Measurements from ENCODE around the gene TRMU. TPM values are rescaled to one million over a fixed set of nuclear protein-coding genes. Genes with fewer than 3 reads are reported as not detected.

The TRMU gene
- total RNA-seq, 1 experiment from 2014 or later = 48.8 TPM

DNA sequence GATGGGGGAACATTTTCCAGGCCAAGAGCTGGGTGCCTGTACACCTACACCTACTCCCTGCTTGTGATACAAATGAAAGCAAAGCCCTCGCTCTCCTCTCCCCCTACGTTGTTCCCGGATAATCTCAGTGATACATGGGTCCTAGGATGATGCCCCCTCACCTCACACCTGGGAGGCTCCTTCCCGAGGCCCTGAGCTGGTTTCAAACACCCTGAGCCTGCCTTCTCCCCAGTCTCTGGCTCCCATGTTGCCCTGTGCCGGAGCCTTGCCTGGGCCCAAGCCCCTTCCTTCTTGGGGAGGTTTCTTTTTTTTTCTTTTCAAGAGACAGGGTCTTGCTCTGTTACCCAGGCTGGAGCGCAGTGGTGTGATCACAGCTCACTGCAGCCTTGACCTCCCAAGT lies 23.3 kb downstream of the TRMU start:
- no peaks in the 10 kb centered on the region for H3K27me3 ChIP-seq (ENCODE audit: control insufficient read depth, insufficient read depth, low read length)
- no TSS peak for BruUV-seq (replicated peaks)
- in situ Hi-C loops (cut with HindIII; ENCODE audit: low pct_unique_long_range_greater_than_20kb, low sequenced_read_pairs) = no loop called here
- DNase-seq (ENCODE audit: low read depth, low spot score) (no peak), ATAC-seq (no peak)
- H3K36me3 ChIP-seq (ENCODE audit: control insufficient read depth, insufficient read depth, low read length) = no peaks in the 10 kb centered on the region; the same call in 1 of the 2 replicates
- POLR2A ChIA-PET = no interaction called here
- intact Hi-C loops (cut with micrococcal nuclease; ENCODE audit: unreplicated experiment) = no loop called here
- H3K27ac ChIP-seq (ENCODE audit: low read length) = no peak overlapping the region
- CTCF ChIA-PET = no interaction called here
- TF ChIP-seq, protein P1, sequence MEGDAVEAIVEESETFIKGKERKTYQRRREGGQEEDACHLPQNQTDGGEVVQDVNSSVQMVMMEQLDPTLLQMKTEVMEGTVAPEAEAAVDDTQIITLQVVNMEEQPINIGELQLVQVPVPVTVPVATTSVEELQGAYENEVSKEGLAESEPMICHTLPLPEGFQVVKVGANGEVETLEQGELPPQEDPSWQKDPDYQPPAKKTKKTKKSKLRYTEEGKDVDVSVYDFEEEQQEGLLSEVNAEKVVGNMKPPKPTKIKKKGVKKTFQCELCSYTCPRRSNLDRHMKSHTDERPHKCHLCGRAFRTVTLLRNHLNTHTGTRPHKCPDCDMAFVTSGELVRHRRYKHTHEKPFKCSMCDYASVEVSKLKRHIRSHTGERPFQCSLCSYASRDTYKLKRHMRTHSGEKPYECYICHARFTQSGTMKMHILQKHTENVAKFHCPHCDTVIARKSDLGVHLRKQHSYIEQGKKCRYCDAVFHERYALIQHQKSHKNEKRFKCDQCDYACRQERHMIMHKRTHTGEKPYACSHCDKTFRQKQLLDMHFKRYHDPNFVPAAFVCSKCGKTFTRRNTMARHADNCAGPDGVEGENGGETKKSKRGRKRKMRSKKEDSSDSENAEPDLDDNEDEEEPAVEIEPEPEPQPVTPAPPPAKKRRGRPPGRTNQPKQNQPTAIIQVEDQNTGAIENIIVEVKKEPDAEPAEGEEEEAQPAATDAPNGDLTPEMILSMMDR (IDR thresholded peaks at IDR 0.05) = no peak
- no peak for TF ChIP-seq POLR2AphosphoS5 (IDR thresholded peaks at IDR 0.05; ENCODE audit: low read depth, low read length)
- TF ChIP-seq, protein P2, sequence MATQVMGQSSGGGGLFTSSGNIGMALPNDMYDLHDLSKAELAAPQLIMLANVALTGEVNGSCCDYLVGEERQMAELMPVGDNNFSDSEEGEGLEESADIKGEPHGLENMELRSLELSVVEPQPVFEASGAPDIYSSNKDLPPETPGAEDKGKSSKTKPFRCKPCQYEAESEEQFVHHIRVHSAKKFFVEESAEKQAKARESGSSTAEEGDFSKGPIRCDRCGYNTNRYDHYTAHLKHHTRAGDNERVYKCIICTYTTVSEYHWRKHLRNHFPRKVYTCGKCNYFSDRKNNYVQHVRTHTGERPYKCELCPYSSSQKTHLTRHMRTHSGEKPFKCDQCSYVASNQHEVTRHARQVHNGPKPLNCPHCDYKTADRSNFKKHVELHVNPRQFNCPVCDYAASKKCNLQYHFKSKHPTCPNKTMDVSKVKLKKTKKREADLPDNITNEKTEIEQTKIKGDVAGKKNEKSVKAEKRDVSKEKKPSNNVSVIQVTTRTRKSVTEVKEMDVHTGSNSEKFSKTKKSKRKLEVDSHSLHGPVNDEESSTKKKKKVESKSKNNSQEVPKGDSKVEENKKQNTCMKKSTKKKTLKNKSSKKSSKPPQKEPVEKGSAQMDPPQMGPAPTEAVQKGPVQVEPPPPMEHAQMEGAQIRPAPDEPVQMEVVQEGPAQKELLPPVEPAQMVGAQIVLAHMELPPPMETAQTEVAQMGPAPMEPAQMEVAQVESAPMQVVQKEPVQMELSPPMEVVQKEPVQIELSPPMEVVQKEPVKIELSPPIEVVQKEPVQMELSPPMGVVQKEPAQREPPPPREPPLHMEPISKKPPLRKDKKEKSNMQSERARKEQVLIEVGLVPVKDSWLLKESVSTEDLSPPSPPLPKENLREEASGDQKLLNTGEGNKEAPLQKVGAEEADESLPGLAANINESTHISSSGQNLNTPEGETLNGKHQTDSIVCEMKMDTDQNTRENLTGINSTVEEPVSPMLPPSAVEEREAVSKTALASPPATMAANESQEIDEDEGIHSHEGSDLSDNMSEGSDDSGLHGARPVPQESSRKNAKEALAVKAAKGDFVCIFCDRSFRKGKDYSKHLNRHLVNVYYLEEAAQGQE (IDR thresholded peaks at IDR 0.05; ENCODE audit: insufficient read depth in 1 of 2, low read depth in 2 of 2, low read length in 1 of 2) = no peak
- H3K4me3 ChIP-seq (ENCODE audit: low read depth in 2 of 2, low read length in 2 of 2) = no peak overlapping the region
- no peaks in the 10 kb centered on the region for H3K9me3 ChIP-seq (ENCODE audit: control insufficient read depth, insufficient read depth, low read depth, low read length)
- no peaks in the 10 kb centered on the region for H3K4me1 ChIP-seq (ENCODE audit: control insufficient read depth, insufficient read depth, low read length)

DNA sequence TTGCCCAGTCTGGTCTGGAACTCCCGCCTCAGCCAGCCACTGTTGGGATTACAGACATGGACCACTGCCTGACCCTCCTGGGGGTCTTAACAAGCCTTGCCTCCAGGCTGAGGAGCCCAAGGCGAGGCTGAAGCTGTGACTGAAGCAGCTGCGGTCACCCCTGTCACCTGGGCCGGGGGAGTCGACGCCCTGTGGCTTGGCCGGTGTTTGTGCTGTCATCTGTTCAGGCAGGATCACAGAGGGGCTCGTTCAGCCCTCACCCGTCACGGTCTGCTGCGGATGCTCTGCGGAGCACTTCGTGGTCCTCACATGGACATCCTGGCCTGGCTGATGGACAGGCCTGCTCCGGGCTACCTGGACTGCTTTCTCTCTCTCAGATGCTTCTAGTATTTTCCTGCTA lies 23.8 kb downstream of the TRMU start:
- in situ Hi-C loops (cut with HindIII; ENCODE audit: low pct_unique_long_range_greater_than_20kb, low sequenced_read_pairs) = no loop called here
- Histone ChIP-seq H3K4me1 (ENCODE audit: control insufficient read depth, insufficient read depth, low read length) (no peaks in the 10 kb centered on the region), H3K27ac (ENCODE audit: low read length) (no peak overlapping the region), H3K4me3 (ENCODE audit: low read depth in 2 of 2, low read length in 2 of 2) (no peak overlapping the region), H3K27me3 (ENCODE audit: control insufficient read depth, insufficient read depth, low read length) (no peaks in the 10 kb centered on the region), H3K9me3 (ENCODE audit: control insufficient read depth, insufficient read depth, low read depth, low read length) (no peaks in the 10 kb centered on the region), H3K36me3 (ENCODE audit: control insufficient read depth, insufficient read depth, low read length) (no peaks in the 10 kb centered on the region)
- CTCF ChIA-PET = no interaction called here
- no TSS peak for BruUV-seq (replicated peaks)
- DNase-seq (ENCODE audit: low read depth, low spot score) (no peak), ATAC-seq (no peak)
- POLR2A ChIA-PET = no interaction called here
- intact Hi-C loops (cut with micrococcal nuclease; ENCODE audit: unreplicated experiment) = no loop called here
- TF ChIP-seq, protein P2 (IDR thresholded peaks at IDR 0.05; ENCODE audit: insufficient read depth in 1 of 2, low read depth in 2 of 2, low read length in 1 of 2) = no peak
- TF ChIP-seq TCF7L2 (IDR thresholded peaks at IDR 0.05; ENCODE audit: low read depth, low read length) (no peak), SIN3A (IDR thresholded peaks at IDR 0.05; ENCODE audit: borderline replicate concordance, insufficient read depth, low read depth, low read length) (no peak), POLR2AphosphoS5 (IDR thresholded peaks at IDR 0.05; ENCODE audit: low read depth, low read length) (no peak)
- TF ChIP-seq, protein P1 (IDR thresholded peaks at IDR 0.05) = no peak
